Measurements from ENCODE around the gene RIMBP2. TPM values are rescaled to one million over a fixed set of nuclear protein-coding genes. Genes with fewer than 3 reads are reported as not detected.

The RIMBP2 gene
- total and polyA plus RNA-seq, 2 experiments from 2014 or later, result 0.31 to 0.37 TPM

DNA sequence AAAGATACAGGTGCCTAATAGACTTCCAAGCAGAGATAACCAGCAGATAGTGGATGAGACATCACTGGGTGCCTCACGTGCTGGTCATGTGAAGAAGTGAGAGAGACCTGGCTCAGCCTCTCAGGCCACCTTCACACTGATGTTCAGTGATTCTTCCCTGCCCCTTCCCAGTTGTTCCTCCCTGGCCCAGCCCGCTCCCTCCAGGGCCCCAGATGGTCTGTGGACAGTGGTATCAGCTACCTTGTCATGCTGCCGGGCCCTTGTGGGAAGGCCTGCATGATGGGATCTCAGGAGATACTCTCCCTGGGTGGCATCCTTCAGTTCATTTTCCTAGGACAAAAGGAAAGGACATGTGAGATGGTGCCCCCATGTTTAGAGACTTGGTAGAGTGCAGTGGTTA lies 198.5 kb downstream of the RIMBP2 start:
- Histone ChIP-seq H3K9me2 (ENCODE audit: insufficient read depth) (no peaks in the 10 kb centered on the region), H3K36me3 (ENCODE audit: insufficient read depth) (no peaks in the 10 kb centered on the region), H3K4me2 (no peak overlapping the region), H3K27ac (ENCODE audit: low read depth) (no peak overlapping the region), H3K4me1 (ENCODE audit: insufficient read depth) (peaks cover 3% of the 10 kb centered on the region; the same call in 1 of the 2 replicates), H3F3A (replicated peaks; ENCODE audit: low read depth) (no peaks in the 10 kb centered on the region), H3K79me2 (replicated peaks; ENCODE audit: insufficient read depth) (no peaks in the 10 kb centered on the region), H4K20me1 (replicated peaks; ENCODE audit: insufficient read depth) (no peaks in the 10 kb centered on the region), H2AFZ (no peak overlapping the region), H3K4me3 (no peak overlapping the region), H3K27me3 (ENCODE audit: insufficient read depth) (no peaks in the 10 kb centered on the region)
- H3K4me1 Mint-ChIP-seq, result peaks cover 2% of the 10 kb centered on the region; the same call in 2 of the 3 replicates
- TF ChIP-seq, protein P1, sequence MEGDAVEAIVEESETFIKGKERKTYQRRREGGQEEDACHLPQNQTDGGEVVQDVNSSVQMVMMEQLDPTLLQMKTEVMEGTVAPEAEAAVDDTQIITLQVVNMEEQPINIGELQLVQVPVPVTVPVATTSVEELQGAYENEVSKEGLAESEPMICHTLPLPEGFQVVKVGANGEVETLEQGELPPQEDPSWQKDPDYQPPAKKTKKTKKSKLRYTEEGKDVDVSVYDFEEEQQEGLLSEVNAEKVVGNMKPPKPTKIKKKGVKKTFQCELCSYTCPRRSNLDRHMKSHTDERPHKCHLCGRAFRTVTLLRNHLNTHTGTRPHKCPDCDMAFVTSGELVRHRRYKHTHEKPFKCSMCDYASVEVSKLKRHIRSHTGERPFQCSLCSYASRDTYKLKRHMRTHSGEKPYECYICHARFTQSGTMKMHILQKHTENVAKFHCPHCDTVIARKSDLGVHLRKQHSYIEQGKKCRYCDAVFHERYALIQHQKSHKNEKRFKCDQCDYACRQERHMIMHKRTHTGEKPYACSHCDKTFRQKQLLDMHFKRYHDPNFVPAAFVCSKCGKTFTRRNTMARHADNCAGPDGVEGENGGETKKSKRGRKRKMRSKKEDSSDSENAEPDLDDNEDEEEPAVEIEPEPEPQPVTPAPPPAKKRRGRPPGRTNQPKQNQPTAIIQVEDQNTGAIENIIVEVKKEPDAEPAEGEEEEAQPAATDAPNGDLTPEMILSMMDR (conservative IDR thresholded peaks at IDR 0.05; ENCODE audit: low read depth in 2 of 2), result no peak
- no peak for TF ChIP-seq ZNF114 (CRISPR knock-in tag; IDR thresholded peaks at IDR 0.05)
- peaks cover 96% of the 10 kb centered on the region for H3K9me3 Mint-ChIP-seq
- no peak overlapping the region for H3K27ac Mint-ChIP-seq
- DNase-seq (ENCODE audit: low spot score) (no peak), ATAC-seq (no peak)
- H3K27me3 Mint-ChIP-seq (ENCODE audit: insufficient read depth, low read depth, poor library complexity), result peaks cover 2% of the 10 kb centered on the region
- peaks cover 35% of the 10 kb centered on the region for H3K36me3 Mint-ChIP-seq (ENCODE audit: low read depth)
- H3K4me3 Mint-ChIP-seq, result no peak overlapping the region

DNA sequence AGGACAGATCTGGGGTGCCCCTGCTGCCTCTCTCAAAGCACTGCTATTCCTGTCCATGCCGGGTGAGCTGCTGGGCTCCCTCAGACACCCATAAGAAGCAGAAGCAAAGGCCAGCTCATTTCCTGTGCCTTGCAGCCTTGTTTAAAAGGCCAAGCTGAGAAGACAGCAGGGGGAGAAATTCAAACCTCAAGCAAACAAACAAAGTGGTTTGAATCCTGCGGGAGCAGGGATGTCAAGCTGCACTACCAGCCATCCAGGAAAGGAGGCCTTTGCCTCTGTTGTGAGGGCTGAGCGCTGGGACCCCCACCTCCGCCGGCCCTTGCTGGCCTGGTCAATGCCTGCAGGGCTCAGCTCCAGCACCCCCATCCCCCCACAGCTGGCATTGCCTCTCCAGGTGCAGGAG lies 201.9 kb downstream of the RIMBP2 start:
- Histone ChIP-seq H4K20me1 (replicated peaks; ENCODE audit: insufficient read depth) (no peaks in the 10 kb centered on the region), H3K27me3 (ENCODE audit: insufficient read depth) (no peaks in the 10 kb centered on the region), H2AFZ (peak overlapping the region; percentile 66; the same call in 1 of the 2 replicates), H3K4me2 (no peak overlapping the region), H3K27ac (ENCODE audit: low read depth) (no peak overlapping the region), H3K36me3 (ENCODE audit: insufficient read depth) (no peaks in the 10 kb centered on the region), H3F3A (replicated peaks; ENCODE audit: low read depth) (no peaks in the 10 kb centered on the region), H3K9me2 (ENCODE audit: insufficient read depth) (no peaks in the 10 kb centered on the region), H3K79me2 (replicated peaks; ENCODE audit: insufficient read depth) (no peaks in the 10 kb centered on the region), H3K4me3 (no peak overlapping the region), H3K4me1 (ENCODE audit: insufficient read depth) (peaks cover 3% of the 10 kb centered on the region; the same call in 1 of the 2 replicates)
- ATAC-seq (peak; percentile 63), DNase-seq (ENCODE audit: low spot score) (peak; percentile 37)
- peaks cover 94% of the 10 kb centered on the region for H3K9me3 Mint-ChIP-seq
- H3K27ac Mint-ChIP-seq, result no peak overlapping the region
- H3K36me3 Mint-ChIP-seq (ENCODE audit: low read depth), result peaks cover 32% of the 10 kb centered on the region
- H3K27me3 Mint-ChIP-seq (ENCODE audit: insufficient read depth, low read depth, poor library complexity), result peaks cover 3% of the 10 kb centered on the region
- H3K4me3 Mint-ChIP-seq, result no peak overlapping the region
- peaks cover 2% of the 10 kb centered on the region; the same call in 2 of the 3 replicates for H3K4me1 Mint-ChIP-seq
- no peak for TF ChIP-seq EZH2 (IDR thresholded peaks at IDR 0.05; ENCODE audit: low read depth, unreplicated experiment)
- TF ChIP-seq, protein P2, sequence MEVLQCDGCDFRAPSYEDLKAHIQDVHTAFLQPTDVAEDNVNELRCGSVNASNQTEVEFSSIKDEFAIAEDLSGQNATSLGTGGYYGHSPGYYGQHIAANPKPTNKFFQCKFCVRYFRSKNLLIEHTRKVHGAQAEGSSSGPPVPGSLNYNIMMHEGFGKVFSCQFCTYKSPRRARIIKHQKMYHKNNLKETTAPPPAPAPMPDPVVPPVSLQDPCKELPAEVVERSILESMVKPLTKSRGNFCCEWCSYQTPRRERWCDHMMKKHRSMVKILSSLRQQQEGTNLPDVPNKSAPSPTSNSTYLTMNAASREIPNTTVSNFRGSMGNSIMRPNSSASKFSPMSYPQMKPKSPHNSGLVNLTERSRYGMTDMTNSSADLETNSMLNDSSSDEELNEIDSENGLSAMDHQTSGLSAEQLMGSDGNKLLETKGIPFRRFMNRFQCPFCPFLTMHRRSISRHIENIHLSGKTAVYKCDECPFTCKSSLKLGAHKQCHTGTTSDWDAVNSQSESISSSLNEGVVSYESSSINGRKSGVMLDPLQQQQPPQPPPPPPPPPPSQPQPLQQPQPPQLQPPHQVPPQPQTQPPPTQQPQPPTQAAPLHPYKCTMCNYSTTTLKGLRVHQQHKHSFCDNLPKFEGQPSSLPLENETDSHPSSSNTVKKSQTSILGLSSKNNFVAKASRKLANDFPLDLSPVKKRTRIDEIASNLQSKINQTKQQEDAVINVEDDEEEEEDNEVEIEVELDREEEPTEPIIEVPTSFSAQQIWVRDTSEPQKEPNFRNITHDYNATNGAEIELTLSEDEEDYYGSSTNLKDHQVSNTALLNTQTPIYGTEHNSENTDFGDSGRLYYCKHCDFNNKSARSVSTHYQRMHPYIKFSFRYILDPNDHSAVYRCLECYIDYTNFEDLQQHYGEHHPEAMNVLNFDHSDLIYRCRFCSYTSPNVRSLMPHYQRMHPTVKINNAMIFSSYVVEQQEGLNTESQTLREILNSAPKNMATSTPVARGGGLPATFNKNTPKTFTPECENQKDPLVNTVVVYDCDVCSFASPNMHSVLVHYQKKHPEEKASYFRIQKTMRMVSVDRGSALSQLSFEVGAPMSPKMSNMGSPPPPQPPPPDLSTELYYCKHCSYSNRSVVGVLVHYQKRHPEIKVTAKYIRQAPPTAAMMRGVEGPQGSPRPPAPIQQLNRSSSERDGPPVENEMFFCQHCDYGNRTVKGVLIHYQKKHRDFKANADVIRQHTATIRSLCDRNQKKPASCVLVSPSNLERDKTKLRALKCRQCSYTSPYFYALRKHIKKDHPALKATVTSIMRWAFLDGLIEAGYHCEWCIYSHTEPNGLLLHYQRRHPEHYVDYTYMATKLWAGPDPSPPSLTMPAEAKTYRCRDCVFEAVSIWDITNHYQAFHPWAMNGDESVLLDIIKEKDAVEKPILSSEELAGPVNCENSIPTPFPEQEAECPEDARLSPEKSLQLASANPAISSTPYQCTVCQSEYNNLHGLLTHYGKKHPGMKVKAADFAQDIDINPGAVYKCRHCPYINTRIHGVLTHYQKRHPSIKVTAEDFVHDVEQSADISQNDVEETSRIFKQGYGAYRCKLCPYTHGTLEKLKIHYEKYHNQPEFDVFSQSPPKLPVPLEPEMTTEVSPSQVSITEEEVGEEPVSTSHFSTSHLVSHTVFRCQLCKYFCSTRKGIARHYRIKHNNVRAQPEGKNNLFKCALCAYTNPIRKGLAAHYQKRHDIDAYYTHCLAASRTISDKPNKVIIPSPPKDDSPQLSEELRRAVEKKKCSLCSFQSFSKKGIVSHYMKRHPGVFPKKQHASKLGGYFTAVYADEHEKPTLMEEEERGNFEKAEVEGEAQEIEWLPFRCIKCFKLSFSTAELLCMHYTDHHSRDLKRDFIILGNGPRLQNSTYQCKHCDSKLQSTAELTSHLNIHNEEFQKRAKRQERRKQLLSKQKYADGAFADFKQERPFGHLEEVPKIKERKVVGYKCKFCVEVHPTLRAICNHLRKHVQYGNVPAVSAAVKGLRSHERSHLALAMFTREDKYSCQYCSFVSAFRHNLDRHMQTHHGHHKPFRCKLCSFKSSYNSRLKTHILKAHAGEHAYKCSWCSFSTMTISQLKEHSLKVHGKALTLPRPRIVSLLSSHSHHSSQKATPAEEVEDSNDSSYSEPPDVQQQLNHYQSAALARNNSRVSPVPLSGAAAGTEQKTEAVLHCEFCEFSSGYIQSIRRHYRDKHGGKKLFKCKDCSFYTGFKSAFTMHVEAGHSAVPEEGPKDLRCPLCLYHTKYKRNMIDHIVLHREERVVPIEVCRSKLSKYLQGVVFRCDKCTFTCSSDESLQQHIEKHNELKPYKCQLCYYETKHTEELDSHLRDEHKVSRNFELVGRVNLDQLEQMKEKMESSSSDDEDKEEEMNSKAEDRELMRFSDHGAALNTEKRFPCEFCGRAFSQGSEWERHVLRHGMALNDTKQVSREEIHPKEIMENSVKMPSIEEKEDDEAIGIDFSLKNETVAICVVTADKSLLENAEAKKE (CRISPR knock-in tag; IDR thresholded peaks at IDR 0.05), result no peak
- TF ChIP-seq, protein P3, sequence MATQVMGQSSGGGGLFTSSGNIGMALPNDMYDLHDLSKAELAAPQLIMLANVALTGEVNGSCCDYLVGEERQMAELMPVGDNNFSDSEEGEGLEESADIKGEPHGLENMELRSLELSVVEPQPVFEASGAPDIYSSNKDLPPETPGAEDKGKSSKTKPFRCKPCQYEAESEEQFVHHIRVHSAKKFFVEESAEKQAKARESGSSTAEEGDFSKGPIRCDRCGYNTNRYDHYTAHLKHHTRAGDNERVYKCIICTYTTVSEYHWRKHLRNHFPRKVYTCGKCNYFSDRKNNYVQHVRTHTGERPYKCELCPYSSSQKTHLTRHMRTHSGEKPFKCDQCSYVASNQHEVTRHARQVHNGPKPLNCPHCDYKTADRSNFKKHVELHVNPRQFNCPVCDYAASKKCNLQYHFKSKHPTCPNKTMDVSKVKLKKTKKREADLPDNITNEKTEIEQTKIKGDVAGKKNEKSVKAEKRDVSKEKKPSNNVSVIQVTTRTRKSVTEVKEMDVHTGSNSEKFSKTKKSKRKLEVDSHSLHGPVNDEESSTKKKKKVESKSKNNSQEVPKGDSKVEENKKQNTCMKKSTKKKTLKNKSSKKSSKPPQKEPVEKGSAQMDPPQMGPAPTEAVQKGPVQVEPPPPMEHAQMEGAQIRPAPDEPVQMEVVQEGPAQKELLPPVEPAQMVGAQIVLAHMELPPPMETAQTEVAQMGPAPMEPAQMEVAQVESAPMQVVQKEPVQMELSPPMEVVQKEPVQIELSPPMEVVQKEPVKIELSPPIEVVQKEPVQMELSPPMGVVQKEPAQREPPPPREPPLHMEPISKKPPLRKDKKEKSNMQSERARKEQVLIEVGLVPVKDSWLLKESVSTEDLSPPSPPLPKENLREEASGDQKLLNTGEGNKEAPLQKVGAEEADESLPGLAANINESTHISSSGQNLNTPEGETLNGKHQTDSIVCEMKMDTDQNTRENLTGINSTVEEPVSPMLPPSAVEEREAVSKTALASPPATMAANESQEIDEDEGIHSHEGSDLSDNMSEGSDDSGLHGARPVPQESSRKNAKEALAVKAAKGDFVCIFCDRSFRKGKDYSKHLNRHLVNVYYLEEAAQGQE (IDR thresholded peaks at IDR 0.05; ENCODE audit: unreplicated experiment), result no peak
- no peak for TF ChIP-seq ZNF331 (CRISPR knock-in tag; IDR thresholded peaks at IDR 0.05; ENCODE audit: low read depth)
- TF ChIP-seq, protein P4, sequence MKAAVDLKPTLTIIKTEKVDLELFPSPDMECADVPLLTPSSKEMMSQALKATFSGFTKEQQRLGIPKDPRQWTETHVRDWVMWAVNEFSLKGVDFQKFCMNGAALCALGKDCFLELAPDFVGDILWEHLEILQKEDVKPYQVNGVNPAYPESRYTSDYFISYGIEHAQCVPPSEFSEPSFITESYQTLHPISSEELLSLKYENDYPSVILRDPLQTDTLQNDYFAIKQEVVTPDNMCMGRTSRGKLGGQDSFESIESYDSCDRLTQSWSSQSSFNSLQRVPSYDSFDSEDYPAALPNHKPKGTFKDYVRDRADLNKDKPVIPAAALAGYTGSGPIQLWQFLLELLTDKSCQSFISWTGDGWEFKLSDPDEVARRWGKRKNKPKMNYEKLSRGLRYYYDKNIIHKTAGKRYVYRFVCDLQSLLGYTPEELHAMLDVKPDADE (IDR thresholded peaks at IDR 0.05), result no peak
- no peak for TF ChIP-seq CREB1 (CRISPR knock-in tag; IDR thresholded peaks at IDR 0.05; ENCODE audit: low read depth)
- no peak for TF ChIP-seq JUNB (IDR thresholded peaks at IDR 0.05; ENCODE audit: unreplicated experiment)
